ENCODE results near the gene EPO.
"Not testable (repeated sequence)": the region's sequence is repeated elsewhere in the genome, so short reads cannot be mapped to it uniquely, and the experiment has no call there.

EPO gene

DNA sequence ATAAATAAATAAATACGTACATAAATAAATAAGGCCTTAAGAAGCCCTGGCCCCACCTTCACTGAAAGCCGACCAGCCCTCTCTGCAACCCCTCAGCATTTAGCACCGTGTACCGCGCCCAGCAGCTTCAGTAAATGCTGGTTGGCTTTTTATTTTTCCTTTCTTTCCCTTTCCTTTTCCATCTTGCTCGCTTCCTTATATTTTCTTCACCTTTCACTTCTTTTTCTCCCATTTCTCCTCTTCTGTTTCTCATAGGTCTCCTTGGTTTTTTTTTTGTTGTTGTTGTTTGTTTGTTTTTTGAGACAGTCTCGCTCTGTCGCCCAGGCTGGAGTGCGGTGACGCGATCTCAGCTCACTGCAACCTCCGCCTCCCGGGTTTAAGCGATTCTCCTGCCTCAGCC, 24.3 kb downstream of the EPO start:
- no peak for DNase-seq

DNA sequence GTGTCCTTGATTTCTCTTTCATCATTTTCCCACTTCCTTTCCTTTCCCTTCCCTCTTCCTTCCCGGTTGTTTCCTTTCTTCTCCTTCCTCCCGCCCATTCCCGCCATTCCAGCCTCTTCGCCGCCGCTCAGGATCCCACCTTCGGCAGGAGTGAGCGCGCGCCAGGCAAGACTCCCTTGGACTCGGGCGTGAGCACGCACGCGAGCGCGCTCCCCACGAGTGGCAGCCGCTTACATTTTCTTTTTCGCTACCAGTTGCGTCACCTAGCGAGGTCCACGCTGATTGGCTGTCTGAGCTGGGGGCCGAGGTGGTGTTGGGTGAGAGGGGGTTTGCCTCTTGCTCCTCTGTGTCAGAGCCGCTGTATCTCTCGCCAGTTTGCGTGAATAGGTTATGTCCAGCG, 24.9 kb downstream of the EPO start:
- no peak for DNase-seq

- DNase-seq, result no peak
Measured at GRCh38 chr7:100752994-100753393, 32.7 kb downstream of the EPO start.

DNA sequence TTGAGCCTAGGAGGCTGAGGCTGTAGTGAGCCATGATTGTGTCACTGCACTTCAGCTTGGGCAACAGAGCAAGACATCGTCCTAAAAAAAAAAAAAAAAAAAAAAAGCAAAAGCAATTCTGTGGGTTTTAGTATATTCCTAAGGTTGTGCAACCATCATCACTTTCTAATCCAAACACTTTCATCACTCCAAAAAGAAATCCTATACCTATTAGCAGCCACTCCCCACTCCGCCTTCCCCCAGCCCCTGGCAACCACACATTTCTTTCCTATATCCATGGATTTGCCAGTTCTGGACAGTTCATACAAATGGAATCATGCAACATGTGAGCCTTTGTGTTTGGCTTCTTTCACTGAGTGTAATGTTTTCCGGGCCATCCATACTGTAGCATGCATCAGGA, 33.5 kb downstream of the EPO start:
- no peak for DNase-seq

DNA sequence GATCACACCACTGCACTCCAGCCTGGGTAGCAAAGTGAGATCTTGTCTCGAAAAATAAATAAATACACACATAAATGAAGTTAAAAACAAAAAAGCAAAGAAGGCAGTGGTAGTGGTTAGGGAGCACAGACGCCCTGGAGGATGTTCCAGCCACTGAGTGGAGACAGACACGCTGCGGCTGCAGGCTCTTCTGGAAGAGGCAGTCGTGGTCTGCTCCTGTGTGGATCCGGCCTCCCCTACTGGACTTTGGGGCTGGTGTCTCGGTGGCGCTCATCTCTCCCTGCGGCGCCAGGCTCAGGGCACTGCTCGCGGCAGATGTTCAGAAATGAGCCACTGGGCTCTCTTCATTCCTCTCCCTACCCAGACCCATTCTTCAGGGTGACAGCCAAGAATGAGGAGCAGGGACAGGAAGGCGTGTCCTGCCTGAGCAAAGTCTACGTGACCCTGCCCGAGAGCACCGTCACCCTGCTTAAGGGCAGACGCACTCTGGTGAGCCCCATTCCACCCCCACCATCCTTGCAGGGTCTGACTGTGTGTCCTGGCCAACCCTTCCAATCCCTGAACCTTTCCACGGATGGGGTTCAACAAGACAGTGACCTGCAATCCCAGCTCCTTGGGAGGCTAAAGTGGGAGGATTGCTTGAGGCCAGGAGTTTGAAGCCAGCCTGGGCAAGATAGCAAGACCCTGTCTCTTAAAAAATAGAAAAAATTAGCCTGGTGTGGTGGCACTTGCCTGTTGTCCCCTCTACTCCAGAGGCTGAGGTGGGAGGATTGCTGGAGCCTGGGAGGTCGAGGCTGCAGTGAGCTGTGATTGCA, 39.3 kb downstream of the EPO start:
- DNase-seq, result no peak

DNA sequence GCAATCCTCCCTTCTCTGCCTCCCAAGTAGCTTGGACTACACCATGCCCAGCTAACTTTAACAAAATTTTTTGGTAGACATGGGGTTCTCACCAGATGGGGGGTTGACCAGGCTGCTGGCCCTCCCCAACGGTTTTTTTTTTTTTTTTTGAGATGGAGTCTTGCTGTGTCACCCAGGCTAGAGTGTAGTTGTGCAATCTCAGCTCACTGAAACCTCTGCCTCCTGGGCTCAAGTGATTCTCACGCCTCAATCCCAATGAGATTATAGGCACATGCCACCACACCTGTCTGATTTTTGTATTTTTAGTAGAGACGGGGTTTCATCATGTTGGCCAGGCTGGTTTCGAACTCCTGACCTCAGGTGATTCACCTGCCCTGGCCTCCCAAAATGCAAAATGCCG, 42.6 kb downstream of the EPO start:
- DNase-seq, result not testable (repeated sequence)

- DNase-seq, result no peak
Measured at GRCh38 chr7:100763556-100764140, 43.4 kb downstream of the EPO start.

DNA sequence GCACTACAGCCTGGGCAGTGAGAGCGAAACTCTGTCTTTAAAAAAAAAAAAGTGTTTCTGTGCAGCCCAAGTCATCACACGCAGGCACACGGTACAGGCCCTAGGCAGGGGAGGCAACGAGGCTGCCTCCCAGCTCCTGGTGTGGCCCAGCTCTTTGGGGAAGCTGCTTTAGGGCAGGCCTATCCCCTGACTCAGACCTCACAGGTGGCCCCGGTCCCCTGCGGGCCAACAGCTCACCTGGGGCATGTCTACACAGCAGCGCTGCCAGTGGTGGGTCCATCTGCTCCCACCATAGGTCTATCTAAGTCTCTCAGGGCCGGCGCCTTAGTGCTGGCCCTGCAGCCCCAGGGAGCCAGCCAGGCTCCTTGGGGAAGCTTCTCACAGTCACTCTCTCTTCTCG, 44.6 kb downstream of the EPO start:
- no peak for DNase-seq

GRCh38 chr7:100765250-100765649, 45.0 kb downstream of the EPO start:
- DNase-seq, result no peak

- no peak for DNase-seq
Measured at GRCh38 chr7:100768784-100769183, 48.5 kb downstream of the EPO start.
